Tibial nerve (tissue), 4 donors: Measurements from ENCODE around the gene KREMEN1. TPM values are rescaled to one million over a fixed set of nuclear protein-coding genes. Genes with fewer than 3 reads are reported as not detected.

ENCODE experiments used
- DNase-seq, 2 donors: peaks; one replicate each; pipeline ENCODE4 v3.0.0-alpha.2; 2019; ENCODE audit warnings: low spot score in 2 of 2
- H3K27ac ChIP-seq, 4 donors: fragments of 200-600 bp; sonication (generic) in 3 of 4; one replicate each; pipeline ENCODE4 v1.5.1; 2017 to 2019; ENCODE audit warnings: mild to moderate bottlenecking in 1 of 4
- H3K27me3 ChIP-seq, 2 donors: fragments of 200-600 bp; sonication (generic) in 1 of 2; one replicate each; pipeline versions ENCODE4 v1.5.1 to v1.6.0; 2017 to 2019
- H3K36me3 ChIP-seq, 3 donors: fragments of 200-600 bp; sonication (generic); one replicate each; pipeline ENCODE4 v1.5.1; 2018 to 2019
- H3K4me1 ChIP-seq, 4 donors: fragments of 200-600 bp; sonication (generic) in 3 of 4; one replicate each; pipeline ENCODE4 v1.5.1; 2017 to 2019
- H3K4me3 ChIP-seq, 4 donors: fragments of 200-600 bp; sonication (generic) in 3 of 4; one replicate each; pipeline ENCODE4 v1.5.1; 2017 to 2019; ENCODE audit warnings: mild to moderate bottlenecking in 1 of 4, moderate library complexity in 1 of 4
- H3K9me3 ChIP-seq, 4 donors: fragments of 200-600 bp; sonication (generic) in 3 of 4; one replicate each; pipeline ENCODE4 v1.5.1; 2017 to 2019
- CTCF ChIP-seq, 5 experiments: fragments of 200-600 bp in 3 of 5; fragments of 450-650 bp in 2 of 5; sonication (generic) in 3 of 5; IDR thresholded peaks; one replicate each; pipeline ENCODE4 v1.5.1; 2016 to 2019; ENCODE audit warnings: antibody characterized with exemption in 5 of 5, mild to moderate bottlenecking in 3 of 5, moderate library complexity in 2 of 5
- EP300 ChIP-seq, 2 donors: sonication (generic); formaldehyde crosslinking; IDR thresholded peaks; one replicate each; pipeline ENCODE4 v1.6.1; 2017; ENCODE audit warnings: antibody characterized with exemption in 2 of 2, mild to moderate bottlenecking in 1 of 2
- POLR2A ChIP-seq, 2 donors: fragments of 450-650 bp; IDR thresholded peaks; one replicate each; pipeline ENCODE4 v1.6.1; 2017; ENCODE audit warnings: antibody characterized with exemption in 2 of 2, mild to moderate bottlenecking in 2 of 2, moderate library complexity in 2 of 2
- WGBS, 2 donors: methylation state at CpG; one replicate each; pipeline ENCODE4 v1.1.5; 2018; 5-methylcytosine and 5-hydroxymethylcytosine counted together
- total RNA-seq, 4 donors: library from RNA; depleted of rRNA; stranded (reverse); fragments of >200 nt; gene quantifications; one replicate each; pipeline ENCODE4 v1.1.0, GENCODE V29; 2016

The KREMEN1 gene
- total RNA-seq, 4 donors from 2014 or later = 5.4 to 15.1 (median 12.9) TPM

GRCh38 chr22:29165321-29166060 lies 92.7 kb downstream of the KREMEN1 start:
- TF ChIP-seq POLR2A (IDR thresholded peaks at IDR 0.05) (no peak), CTCF (IDR thresholded peaks at IDR 0.05) (no peak), EP300 (IDR thresholded peaks at IDR 0.05) (no peak)
- no peak for DNase-seq
- 71 to 75% methylated on average over 10 to 11 of the region's 11 CpGs for WGBS, 2 donors

GRCh38 chr22:29166180-29166579 lies 93.3 kb downstream of the KREMEN1 start:
- no peaks in the 10 kb centered on the region for H3K9me3 ChIP-seq
- H3K4me1 ChIP-seq = no peaks in the 10 kb centered on the region
- H3K27ac ChIP-seq = no peak overlapping the region
- no peaks in the 10 kb centered on the region for H3K36me3 ChIP-seq
- H3K4me3 ChIP-seq = no peak overlapping the region
- no peaks in the 10 kb centered on the region for H3K27me3 ChIP-seq
- 71 to 77% methylated on average over 6 of the region's 6 CpGs for WGBS, 2 donors
- TF ChIP-seq POLR2A (IDR thresholded peaks at IDR 0.05) (no peak), EP300 (IDR thresholded peaks at IDR 0.05) (no peak), CTCF (IDR thresholded peaks at IDR 0.05) (no peak)
- DNase-seq = no peak

More at GRCh38 chr22:29165321-29166060, 92.7 kb downstream of the KREMEN1 start:
- Histone ChIP-seq H3K9me3 (no peaks in the 10 kb centered on the region), H3K36me3 (no peaks in the 10 kb centered on the region), H3K27ac (no peak overlapping the region), H3K4me3 (no peak overlapping the region), H3K27me3 (no peaks in the 10 kb centered on the region), H3K4me1 (no peaks in the 10 kb centered on the region)

- TF ChIP-seq POLR2A (IDR thresholded peaks at IDR 0.05) (no peak), EP300 (IDR thresholded peaks at IDR 0.05) (no peak), CTCF (IDR thresholded peaks at IDR 0.05) (no peak)
- H3K27me3 ChIP-seq = no peaks in the 10 kb centered on the region
- DNase-seq = no peak
- H3K4me1 ChIP-seq = no peaks in the 10 kb centered on the region
- no peaks in the 10 kb centered on the region for H3K9me3 ChIP-seq
- no peak overlapping the region for H3K4me3 ChIP-seq
- no peaks in the 10 kb centered on the region for H3K36me3 ChIP-seq
- no peak overlapping the region for H3K27ac ChIP-seq
- 73 to 86% methylated on average over 22 of the region's 22 CpGs for WGBS, 2 donors
Observed at GRCh38 chr22:29167032-29167911, 94.4 kb downstream of the KREMEN1 start.

GRCh38 chr22:29171721-29172120 lies 98.9 kb downstream of the KREMEN1 start:
- 90 to 91% methylated on average over 9 to 10 of the region's 10 CpGs for WGBS, 2 donors
- no peak for DNase-seq
- H3K4me3 ChIP-seq = no peak overlapping the region
- H3K4me1 ChIP-seq = no peaks in the 10 kb centered on the region
- TF ChIP-seq EP300 (IDR thresholded peaks at IDR 0.05) (no peak), POLR2A (IDR thresholded peaks at IDR 0.05) (no peak), CTCF (IDR thresholded peaks at IDR 0.05) (no peak)
- no peak overlapping the region for H3K27ac ChIP-seq
- no peaks in the 10 kb centered on the region for H3K27me3 ChIP-seq
- H3K36me3 ChIP-seq = no peaks in the 10 kb centered on the region
- H3K9me3 ChIP-seq = peaks cover 0 to 38% (median 8%) of the 10 kb centered on the region in 4 donors

GRCh38 chr22:29172216-29172615 lies 99.4 kb downstream of the KREMEN1 start:
- Histone ChIP-seq H3K4me1 (no peaks in the 10 kb centered on the region), H3K27ac (no peak overlapping the region), H3K4me3 (no peak overlapping the region), H3K36me3 (no peaks in the 10 kb centered on the region), H3K27me3 (no peaks in the 10 kb centered on the region), H3K9me3 (peaks cover 0 to 40% (median 8%) of the 10 kb centered on the region in 4 donors)
- 90 to 92% methylated on average over 5 to 6 of the region's 6 CpGs for WGBS, 2 donors
- TF ChIP-seq CTCF (IDR thresholded peaks at IDR 0.05) (no peak), POLR2A (IDR thresholded peaks at IDR 0.05) (no peak), EP300 (IDR thresholded peaks at IDR 0.05) (no peak)
- no peak for DNase-seq
